NCI-H146 treated with DMSO at 0.1 percent for 48 hours (cell line): ENCODE data around the gene SIX6.
A peak's percentile ranks its signal among the peaks of the same experiment; 100 is the strongest.

Experiments
- DNase-seq: peaks from one replicate; lab custom pipeline; 2025; ENCODE audit not compliant: unreplicated experiment; lab: John Stamatoyannopoulos, UW

SIX6 gene

DNA sequence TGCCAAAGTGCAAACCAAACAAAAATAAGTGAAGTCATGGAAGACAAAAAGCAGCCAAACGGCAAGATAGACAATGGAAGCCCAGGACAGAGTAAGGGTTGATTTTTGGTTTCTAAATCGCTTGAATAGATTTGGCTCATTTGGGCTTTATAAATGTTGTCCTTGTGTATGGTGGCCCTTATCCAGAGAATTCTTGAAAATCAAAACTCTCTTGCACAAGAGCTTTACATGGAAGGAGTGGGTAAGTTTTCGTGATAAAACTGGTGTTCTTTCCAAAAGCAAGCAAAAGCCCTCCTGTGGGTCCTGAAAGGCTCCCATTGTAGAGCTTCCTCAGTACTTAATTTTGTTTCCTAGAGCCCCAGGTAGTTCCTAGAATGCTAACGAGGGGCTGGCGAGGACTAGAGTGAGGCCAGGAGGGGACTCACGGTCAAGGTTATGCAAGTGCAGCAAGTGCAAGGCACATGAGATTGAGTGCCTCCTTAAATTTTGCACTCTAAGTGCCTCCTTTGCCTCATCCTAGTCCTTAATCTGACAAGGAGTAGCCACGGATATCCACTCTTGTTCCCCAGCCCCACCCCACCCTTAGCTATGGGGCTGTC lies 4.1 kb downstream of the SIX6 start:
- no peak for DNase-seq

- peak; percentile 3 for DNase-seq
Observed at GRCh38 chr14:60514378-60514740, 5.4 kb downstream of the SIX6 start.

DNA sequence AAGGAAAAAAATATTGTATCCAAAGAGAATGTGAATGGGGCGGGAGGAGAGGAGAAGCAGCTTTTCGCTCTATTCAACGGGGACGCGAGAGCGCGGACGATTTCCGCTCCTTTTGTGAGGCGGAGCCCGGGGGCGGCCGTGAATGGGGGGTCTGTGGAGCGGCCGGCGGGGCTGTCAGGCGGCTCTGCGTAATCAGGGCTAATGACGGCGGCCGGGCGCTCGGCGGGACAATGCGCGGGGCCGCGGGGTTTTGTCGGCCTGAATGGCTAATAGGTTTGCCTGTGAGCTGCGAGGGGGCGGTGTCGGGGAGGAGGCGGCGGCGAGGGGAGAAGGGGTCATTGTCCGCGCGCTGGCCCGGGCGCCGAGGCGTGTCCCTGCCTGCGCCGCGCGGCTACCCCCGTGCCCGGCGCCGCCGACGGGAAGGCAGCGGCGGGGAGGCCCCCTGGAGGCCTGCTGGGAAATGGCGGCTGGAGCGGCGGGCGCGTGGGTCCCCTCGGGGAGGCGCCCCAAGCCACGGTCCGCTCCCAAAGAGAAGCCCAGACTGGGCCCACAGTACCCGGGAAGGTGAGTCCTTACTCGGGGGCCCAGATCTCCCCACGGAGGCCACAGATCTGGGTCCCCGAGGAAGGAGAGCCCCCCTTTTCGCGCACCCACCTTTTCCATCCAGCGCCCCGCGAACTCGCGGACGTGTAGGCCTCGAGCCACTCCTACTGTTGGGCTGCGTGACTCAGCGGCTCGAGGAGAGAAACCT lies 6.0 kb downstream of the SIX6 start:
- peak; percentile 47 for DNase-seq

DNA sequence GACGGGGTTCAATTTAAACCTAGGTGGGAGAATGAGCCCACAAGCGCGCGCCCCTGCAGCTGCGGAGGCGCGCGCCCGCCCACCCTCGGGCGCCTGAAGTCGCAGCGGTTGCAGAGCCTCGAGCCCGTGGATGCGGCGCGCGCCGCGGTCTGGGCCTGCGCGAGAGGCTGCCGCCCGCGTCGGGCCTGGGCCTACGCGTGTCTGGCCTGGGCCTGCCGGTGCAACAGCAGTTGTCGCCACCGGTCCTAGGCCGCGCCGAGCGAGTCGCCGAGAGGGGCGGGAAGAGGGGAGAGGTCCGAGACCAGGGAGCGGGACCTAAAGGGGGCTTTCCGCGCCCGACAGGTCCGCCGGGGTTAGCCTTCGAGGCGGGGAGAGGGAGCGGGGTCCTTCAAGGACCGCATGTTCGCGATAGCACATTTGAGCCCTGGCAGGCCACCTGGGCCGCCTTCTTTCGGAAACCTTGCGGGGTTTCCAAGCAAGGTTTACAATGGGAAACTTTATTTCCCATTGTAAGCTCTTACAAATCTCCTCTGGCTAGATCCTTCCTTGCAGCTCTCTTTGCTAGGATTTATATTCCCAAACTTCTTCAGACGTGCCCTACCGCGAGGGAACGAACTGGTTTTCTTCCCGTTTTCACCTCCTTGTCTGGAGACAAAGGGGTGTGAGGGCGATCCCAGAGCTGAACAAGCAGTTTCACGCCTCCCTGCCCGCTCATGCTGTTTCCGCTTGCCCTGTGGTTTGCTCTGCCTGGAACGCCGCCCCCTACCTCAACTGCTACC lies 6.8 kb downstream of the SIX6 start:
- no peak for DNase-seq

DNA sequence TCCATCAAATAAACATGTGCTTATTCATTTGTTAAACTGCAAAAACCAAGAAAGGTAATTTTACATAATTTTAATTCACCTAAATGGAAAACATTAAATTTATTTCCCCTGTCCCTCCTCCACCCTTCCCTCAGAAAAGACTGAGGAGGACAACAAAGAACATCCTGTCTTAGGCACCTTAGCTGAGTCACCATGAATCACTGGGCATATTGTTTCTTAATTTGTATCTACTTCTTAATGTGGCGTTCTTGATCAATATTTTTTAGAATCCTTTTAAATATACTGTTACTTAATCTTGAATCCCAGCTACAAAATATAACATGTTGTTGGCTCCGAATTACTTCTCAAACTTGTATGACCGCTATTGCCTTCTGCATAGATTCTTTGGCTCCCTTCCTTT lies 23.5 kb downstream of the SIX6 start:
- DNase-seq = no peak

- DNase-seq = no peak
Observed at GRCh38 chr14:60537663-60538062, 28.7 kb downstream of the SIX6 start.

GRCh38 chr14:60544659-60545058 lies 35.7 kb downstream of the SIX6 start:
- no peak for DNase-seq

GRCh38 chr14:60553808-60554207 lies 44.9 kb downstream of the SIX6 start:
- DNase-seq = no peak

DNA sequence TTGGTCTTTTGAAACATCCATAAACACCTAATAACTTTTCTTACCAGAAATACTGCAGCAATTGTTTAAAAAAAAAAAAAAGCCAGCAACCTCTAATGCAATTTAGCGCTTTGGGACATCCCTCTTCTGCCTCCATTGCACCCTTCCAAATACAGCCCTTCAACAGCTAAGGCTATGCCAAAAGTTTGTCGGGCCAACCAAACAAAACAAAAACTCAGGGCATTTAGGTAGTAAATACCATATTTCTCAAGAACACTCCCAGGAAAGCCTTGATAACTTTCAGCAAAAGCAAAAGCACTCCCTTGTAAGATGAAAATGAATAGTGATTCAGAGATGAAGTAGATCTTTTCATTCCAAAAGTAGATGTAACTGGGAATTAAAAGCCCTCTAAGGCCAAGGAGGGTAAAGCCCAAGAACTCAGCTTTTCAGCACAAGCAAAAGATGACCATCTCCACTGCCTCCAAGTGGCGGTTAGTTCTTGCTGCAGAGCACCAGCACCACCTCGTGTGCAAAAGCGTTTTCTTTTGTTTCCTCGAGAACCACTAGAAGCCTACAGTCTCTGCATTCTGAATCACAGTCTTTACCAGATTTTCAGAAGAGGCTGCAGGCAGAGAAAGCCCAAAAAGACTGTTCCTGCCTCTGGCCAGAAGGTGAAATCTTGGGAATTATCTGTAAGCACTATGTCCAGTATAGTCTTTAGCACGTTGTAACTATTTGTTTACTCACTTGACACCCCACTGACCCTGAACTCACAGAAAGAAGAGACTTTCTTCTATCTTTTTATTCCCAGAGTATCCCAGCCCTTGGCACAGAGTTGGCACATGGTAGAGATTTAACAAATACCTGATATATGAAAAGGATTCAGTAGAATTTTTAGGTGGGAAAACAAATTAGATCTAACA lies 53.1 kb downstream of the SIX6 start:
- peak; percentile 34 for DNase-seq
